ENCODE measurements around the gene COLEC12. TPM values are rescaled to one million over a fixed set of nuclear protein-coding genes. Genes with fewer than 3 reads are reported as not detected.

COLEC12 gene
- total RNA-seq, 1 donor from 2014 or later, result 3.3 TPM

DNA sequence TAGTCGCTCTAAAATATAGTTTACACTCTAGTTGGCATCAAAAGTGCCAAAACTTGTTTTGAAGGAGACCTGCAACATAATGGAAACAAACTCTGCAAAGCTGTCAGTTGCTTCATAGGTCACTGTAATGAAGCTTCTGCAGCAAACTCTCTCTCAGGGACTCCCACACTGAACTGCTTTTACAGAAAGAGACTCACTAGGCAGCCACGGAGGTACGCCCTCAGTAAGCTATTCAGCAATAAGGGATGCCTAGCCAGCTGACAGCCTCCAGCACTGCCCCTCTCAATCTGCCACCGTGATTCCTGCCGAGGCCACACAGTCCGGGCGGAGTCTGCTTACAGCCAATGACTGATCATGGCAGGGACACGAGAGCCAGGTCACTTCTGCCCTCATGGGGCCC, 51.1 kb downstream of the COLEC12 start:
- DNase-seq (ENCODE audit: low read depth), result no peak
- H3K4me3 ChIP-seq (ENCODE audit: low read depth, low read length), result peak overlapping the region; percentile 11
- TF ChIP-seq, protein P1, sequence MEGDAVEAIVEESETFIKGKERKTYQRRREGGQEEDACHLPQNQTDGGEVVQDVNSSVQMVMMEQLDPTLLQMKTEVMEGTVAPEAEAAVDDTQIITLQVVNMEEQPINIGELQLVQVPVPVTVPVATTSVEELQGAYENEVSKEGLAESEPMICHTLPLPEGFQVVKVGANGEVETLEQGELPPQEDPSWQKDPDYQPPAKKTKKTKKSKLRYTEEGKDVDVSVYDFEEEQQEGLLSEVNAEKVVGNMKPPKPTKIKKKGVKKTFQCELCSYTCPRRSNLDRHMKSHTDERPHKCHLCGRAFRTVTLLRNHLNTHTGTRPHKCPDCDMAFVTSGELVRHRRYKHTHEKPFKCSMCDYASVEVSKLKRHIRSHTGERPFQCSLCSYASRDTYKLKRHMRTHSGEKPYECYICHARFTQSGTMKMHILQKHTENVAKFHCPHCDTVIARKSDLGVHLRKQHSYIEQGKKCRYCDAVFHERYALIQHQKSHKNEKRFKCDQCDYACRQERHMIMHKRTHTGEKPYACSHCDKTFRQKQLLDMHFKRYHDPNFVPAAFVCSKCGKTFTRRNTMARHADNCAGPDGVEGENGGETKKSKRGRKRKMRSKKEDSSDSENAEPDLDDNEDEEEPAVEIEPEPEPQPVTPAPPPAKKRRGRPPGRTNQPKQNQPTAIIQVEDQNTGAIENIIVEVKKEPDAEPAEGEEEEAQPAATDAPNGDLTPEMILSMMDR (conservative IDR thresholded peaks at IDR 0.05; ENCODE audit: low read depth, low read length), result no peak

DNA sequence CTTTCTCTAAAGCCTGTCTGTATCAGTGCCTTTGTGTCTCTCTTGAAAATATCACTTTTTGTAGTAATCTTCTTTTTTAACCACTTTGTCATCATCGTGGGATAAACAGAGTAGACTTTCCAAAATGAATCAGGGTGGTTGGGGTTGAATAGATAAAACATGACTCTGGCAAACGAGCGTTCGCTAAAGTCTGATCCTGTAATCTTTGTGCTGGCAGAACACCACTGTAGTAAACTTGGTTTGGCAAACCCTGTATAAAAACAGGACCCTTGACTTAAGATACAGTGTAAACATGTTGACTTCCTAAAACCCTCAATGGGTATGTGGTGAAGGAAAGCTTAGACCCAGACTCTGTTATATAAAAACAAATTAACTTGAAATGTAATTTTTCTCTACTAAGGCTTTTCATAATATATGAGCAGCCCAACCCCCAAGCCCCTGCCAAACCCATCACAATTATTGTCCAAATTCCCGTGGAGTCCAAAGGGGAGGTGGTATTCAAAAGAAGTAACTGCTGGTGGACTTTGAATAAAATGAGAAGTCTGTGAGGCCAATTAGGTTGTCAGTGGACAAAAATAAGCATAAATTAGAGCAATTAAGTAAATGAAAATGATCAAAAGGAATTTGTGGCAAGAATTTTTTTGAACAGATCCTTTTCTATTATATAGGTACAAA, 52.2 kb downstream of the COLEC12 start:
- no peak overlapping the region for H3K4me3 ChIP-seq (ENCODE audit: low read depth, low read length)
- DNase-seq (ENCODE audit: low read depth), result no peak
- TF ChIP-seq, protein P1 (conservative IDR thresholded peaks at IDR 0.05; ENCODE audit: low read depth, low read length), result no peak

DNA sequence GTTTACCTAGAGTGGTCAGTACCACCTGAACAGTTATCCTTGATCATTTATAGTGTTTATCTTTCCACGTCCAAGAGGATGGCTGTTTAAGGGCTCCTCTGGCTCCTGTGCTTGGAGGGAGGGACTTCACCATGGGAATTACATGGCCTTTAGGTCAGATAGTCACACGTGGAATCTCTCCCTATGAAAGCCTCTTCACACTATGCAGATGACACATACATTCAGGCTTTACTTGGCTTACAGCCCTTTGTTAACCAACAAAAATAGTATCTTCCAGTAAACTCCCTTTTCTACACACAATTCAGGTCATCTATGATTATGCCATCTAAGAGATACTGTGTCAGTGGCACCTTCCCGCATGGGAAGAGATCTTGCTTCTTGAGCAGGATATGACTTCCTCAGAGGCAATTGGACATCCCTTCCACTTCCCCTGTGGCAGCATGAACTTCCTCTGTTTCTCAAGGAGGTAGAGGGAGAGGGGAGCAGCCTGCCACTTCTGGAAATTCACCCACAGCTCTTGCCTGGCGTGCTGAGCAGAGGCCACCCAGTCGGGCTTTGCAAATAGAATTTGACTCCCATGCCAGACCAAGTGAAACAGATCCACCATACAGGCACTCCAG, 53.5 kb downstream of the COLEC12 start:
- no peak for DNase-seq (ENCODE audit: low read depth)
- no peak overlapping the region for H3K4me3 ChIP-seq (ENCODE audit: low read depth, low read length)
- TF ChIP-seq, protein P1 (conservative IDR thresholded peaks at IDR 0.05; ENCODE audit: low read depth, low read length), result no peak

DNA sequence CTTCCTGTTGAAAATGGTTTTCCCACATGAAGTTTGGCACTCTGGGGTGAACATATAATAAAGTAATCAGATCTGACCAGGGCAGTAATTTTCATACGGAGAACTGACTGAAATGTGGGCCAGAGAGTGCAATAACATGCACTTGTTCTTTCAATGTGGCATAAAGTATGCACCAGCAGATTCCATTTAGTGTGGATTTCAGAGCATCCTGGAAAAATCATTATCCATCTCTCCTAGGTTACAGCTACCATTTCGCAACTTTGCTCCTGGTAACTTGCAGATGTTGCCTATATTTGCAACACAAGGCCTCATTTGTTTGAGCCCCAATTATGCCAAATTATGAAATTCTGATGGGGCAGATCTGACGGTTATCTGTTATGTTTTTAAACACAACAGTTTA, 55.4 kb downstream of the COLEC12 start:
- no peak for DNase-seq (ENCODE audit: low read depth)
- H3K4me3 ChIP-seq (ENCODE audit: low read depth, low read length), result no peak overlapping the region
- TF ChIP-seq, protein P1 (conservative IDR thresholded peaks at IDR 0.05; ENCODE audit: low read depth, low read length), result no peak

DNA sequence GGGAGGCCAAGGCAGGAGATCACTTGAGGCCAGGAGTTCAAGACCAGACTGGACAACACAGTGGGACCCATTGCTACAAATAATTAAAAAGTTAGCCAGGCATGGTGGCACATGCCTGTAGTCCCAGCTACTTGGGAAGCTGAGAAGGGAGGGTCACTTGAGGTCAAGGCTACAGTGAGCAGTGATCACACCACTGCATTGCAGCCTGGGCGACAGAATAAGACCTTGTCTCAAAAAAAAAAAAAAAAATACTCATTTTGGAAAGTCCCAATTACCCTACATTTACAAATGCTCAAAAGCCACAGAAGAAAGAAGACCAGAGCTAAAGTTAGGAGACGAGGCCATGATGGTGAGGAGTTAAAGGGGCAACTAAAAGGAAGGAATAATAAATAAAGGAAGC, 61.9 kb downstream of the COLEC12 start:
- TF ChIP-seq, protein P1 (conservative IDR thresholded peaks at IDR 0.05; ENCODE audit: low read depth, low read length), result no peak

DNA sequence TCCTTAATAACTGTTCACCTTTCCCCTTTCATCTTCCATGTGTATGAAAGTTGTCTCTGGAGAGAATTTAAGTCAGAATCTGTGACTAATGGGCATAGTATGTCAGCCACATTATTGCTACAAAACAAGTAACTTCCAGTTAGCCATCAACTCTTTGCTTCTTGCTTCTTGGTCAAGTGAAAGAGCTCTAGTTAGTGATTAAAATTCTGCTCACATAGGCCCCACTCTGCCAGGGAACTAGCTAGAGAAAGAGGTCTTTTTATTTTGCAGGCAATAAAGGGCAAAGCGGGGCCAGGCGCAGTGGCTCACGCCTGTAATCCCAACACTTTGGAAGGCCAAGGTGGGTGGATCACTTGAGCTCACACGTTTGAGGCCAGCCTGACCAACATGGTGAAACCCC, 64.6 kb downstream of the COLEC12 start:
- TF ChIP-seq, protein P1 (conservative IDR thresholded peaks at IDR 0.05; ENCODE audit: low read depth, low read length), result no peak
- H3K4me3 ChIP-seq (ENCODE audit: low read depth, low read length), result no peak overlapping the region
- DNase-seq (ENCODE audit: low read depth), result peak; percentile 78

More for the DNA sequence above, 61.9 kb downstream of the COLEC12 start:
- no peak overlapping the region for H3K4me3 ChIP-seq (ENCODE audit: low read depth, low read length)
- no peak for DNase-seq (ENCODE audit: low read depth)

DNA sequence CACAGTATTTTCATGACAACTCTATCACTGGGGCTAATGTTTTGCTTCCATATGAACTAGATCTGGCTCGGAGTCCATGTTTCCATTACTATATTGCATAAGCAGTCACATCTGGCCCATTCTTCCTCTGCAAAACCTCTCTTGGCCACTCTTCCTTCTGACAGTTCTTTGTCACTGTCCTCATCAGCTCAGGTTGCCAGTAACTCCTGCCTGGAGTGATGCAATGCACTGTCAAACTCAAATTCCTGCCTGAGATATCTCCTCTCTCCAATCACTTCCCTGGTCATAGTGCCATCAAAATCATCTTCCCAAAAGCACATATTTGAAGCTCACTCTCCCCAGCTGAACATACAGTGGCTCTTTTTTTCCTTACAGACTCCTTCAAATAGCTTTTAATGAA, 66.1 kb downstream of the COLEC12 start:
- TF ChIP-seq, protein P1 (conservative IDR thresholded peaks at IDR 0.05; ENCODE audit: low read depth, low read length), result no peak
- no peak for DNase-seq (ENCODE audit: low read depth)

More for the DNA sequence above, 66.1 kb downstream of the COLEC12 start:
- H3K4me3 ChIP-seq (ENCODE audit: low read depth, low read length), result no peak overlapping the region
